HepG2 (cell line): ENCODE results near the gene USP24. TPM values are rescaled to one million over a fixed set of nuclear protein-coding genes. Genes with fewer than 3 reads are reported as not detected.

Source experiments
- ATAC-seq: fragments of 200-7000 bp; cut with Tn5 transposase; 3 replicates; pipeline ENCODE4 v1.9.1; 2020; ENCODE audit warnings: mild to moderate bottlenecking, moderate library complexity
- BruUV-seq: library from RNA; stranded (reverse); fragments of 400-500 nt; replicated peaks from 2 replicates; lab custom pipeline; 2021; lab: Mats Ljungman, UMichigan
- CTCF ChIA-PET: fragments of 300-600 bp; formaldehyde crosslinking; extraction: SDS; loops from one replicate; lab custom pipeline; 2021; ENCODE audit warnings: low total read pairs, inconsistent platforms, low intra/inter-chr PET ratio; lab: Yijun Ruan, JAX
- POLR2A ChIA-PET: fragments of 350-600 bp; sonication (Branson Sonifier 250); formaldehyde crosslinking; loops from one replicate; lab custom pipeline; 2020; ENCODE audit warnings: antibody characterized with exemption, inconsistent platforms; lab: Yijun Ruan, JAX
- DNase-seq: peaks from one replicate; pipeline ENCODE4 v3.0.0-alpha.2; 2015; ENCODE audit warnings: low spot score
- FAIRE-seq: peaks from 3 replicates; lab custom pipeline; 2011; peaks lifted over from hg19 to GRCh38; lab: Jason Lieb, UNC
- H2AFZ ChIP-seq: one replicate; pipeline ENCODE4 v1.6.1; 2011; ENCODE audit warnings: low read length, inconsistent platforms
- H3K27ac ChIP-seq: fragments of 300-600 bp; 3 replicates; pipeline ENCODE4 v1.8.0; 2011; ENCODE audit warnings: mixed run types, mild to moderate bottlenecking, mixed read lengths, low read length, inconsistent platforms; ENCODE audit not compliant: insufficient read depth; ENCODE audit errors: extremely low read length
- H3K27me3 ChIP-seq, 2 experiments: fragments of 200-600 bp in 1 of 2; 2 replicates in 1 of 2; 3 replicates in 1 of 2; pipeline versions ENCODE4 v1.6.0 to v1.8.0; 2011; ENCODE audit warnings: low read length in 2 of 2, mild to moderate bottlenecking in 2 of 2, moderate library complexity in 2 of 2, inconsistent platforms in 1 of 2; ENCODE audit not compliant: insufficient read depth in 2 of 2, control insufficient read depth in 1 of 2
- H3K36me3 ChIP-seq, 2 experiments: fragments of 200-600 bp in 1 of 2; replicated peaks in 1 of 2; 2 replicates in 1 of 2; 3 replicates in 1 of 2; pipeline versions ENCODE4 v1.5.1 to v1.8.0; 2011; ENCODE audit warnings: low read length in 2 of 2, inconsistent platforms in 1 of 2; ENCODE audit not compliant: insufficient read depth in 2 of 2, control insufficient read depth in 1 of 2
- H3K4me1 ChIP-seq: 2 replicates; pipeline ENCODE4 v1.5.1; 2012; ENCODE audit warnings: low read length, inconsistent platforms; ENCODE audit not compliant: insufficient read depth
- H3K4me2 ChIP-seq: 2 replicates; pipeline ENCODE4 v1.6.0; 2011; ENCODE audit warnings: low read depth, low read length, inconsistent platforms
- H3K4me3 ChIP-seq, 3 experiments: fragments of 200-600 bp in 1 of 3; sonication (generic), shearing (Covaris generic) in 1 of 3; replicated peaks in 1 of 3; 2 replicates each; pipeline ENCODE4 v1.5.1; 2011 to 2016; ENCODE audit warnings: low read length in 3 of 3, inconsistent platforms in 2 of 3, low read depth in 2 of 3, mild to moderate bottlenecking in 2 of 3, control low read depth in 1 of 3, mixed read lengths in 1 of 3; ENCODE audit not compliant: insufficient read depth in 1 of 3
- H3K79me2 ChIP-seq: one replicate; pipeline ENCODE4 v1.6.1; 2011; ENCODE audit warnings: low read length, inconsistent platforms; ENCODE audit not compliant: insufficient read depth
- H3K9ac ChIP-seq: 2 replicates; pipeline ENCODE4 v1.6.0; 2011; ENCODE audit warnings: mild to moderate bottlenecking, low read depth, low read length, inconsistent platforms; ENCODE audit not compliant: insufficient read depth
- H3K9me3 ChIP-seq: 2 replicates; pipeline ENCODE4 v1.5.1; 2012; ENCODE audit warnings: mild to moderate bottlenecking, low read length
- H4K20me1 ChIP-seq: 2 replicates; pipeline ENCODE4 v1.6.0; 2011; ENCODE audit warnings: inconsistent platforms, mild to moderate bottlenecking, low read length, moderate library complexity; ENCODE audit not compliant: insufficient read depth
- ATF2 ChIP-seq: sonication (generic); formaldehyde crosslinking; IDR thresholded peaks from 2 replicates; pipeline ENCODE4 v1.4.0; 2020; ENCODE audit warnings: missing genetic modification reagents
- BRCA1 ChIP-seq: sonication (generic); formaldehyde crosslinking; IDR thresholded peaks from 2 replicates; pipeline ENCODE4 v1.4.0; 2020; ENCODE audit warnings: missing genetic modification reagents
- HNRNPLL ChIP-seq: fragments of 200-400 bp; formaldehyde crosslinking; IDR thresholded peaks from 2 replicates; pipeline ENCODE4 v1.6.1; 2017; ENCODE audit warnings: mild to moderate bottlenecking, low read depth, low read length; ENCODE audit not compliant: poor library complexity, severe bottlenecking
- JARID2 ChIP-seq: sonication (generic); formaldehyde crosslinking; IDR thresholded peaks from 2 replicates; pipeline ENCODE4 v1.8.1; 2023; ENCODE audit warnings: missing genetic modification reagents, inconsistent platforms; ENCODE audit not compliant: insufficient replicate concordance
- MAFG ChIP-seq: sonication (generic); formaldehyde crosslinking; IDR thresholded peaks from 2 replicates; pipeline ENCODE4 v1.5.1; 2020; ENCODE audit warnings: mild to moderate bottlenecking, missing genetic modification reagents
- POLR2AphosphoS5 ChIP-seq: IDR thresholded peaks from 2 replicates; pipeline ENCODE4 v1.6.1; 2012; ENCODE audit warnings: low read depth, low read length
- TAF15 ChIP-seq: fragments of 200-400 bp; formaldehyde crosslinking; IDR thresholded peaks from one replicate; pipeline ENCODE4 v1.6.1; 2018; ENCODE audit warnings: mild to moderate bottlenecking, low read depth, low read length; ENCODE audit not compliant: poor library complexity, severe bottlenecking
- TFAP4 ChIP-seq: sonication (generic); IDR thresholded peaks from 2 replicates; pipeline ENCODE4 v1.6.1; 2016; ENCODE audit warnings: low read depth, borderline replicate concordance
- ZNF629 ChIP-seq: sonication (generic); formaldehyde crosslinking; conservative IDR thresholded peaks from 2 replicates; pipeline ENCODE4 v1.5.0; 2020; ENCODE audit warnings: missing genetic modification reagents
- ZNF687 ChIP-seq: sonication (generic); formaldehyde crosslinking; IDR thresholded peaks from 2 replicates; pipeline ENCODE4 v1.5.1; 2020; ENCODE audit warnings: mild to moderate bottlenecking, missing genetic modification reagents, moderate library complexity
- ZNF800 ChIP-seq: sonication (generic); formaldehyde crosslinking; IDR thresholded peaks from 2 replicates; pipeline ENCODE4 v1.4.0; 2020; ENCODE audit warnings: missing genetic modification reagents
- ZNF841 ChIP-seq: sonication (generic); formaldehyde crosslinking; IDR thresholded peaks from 2 replicates; pipeline ENCODE4 v1.8.1; 2023; ENCODE audit warnings: missing genetic modification reagents, borderline replicate concordance
- WGBS: methylation state at CpG from one replicate; pipeline ENCODE4 v1.1.6; 2017; ENCODE audit warnings: low lambda C conversion rate; 5-methylcytosine and 5-hydroxymethylcytosine counted together
- in situ Hi-C: cut with HindIII; loops from 2 replicates; pipeline ENCODE4 v1.10.0; 2017; ENCODE audit warnings: low pct_unique_long_range_greater_than_20kb; ENCODE audit not compliant: extremely low pct_ligation_motif_present
- intact Hi-C: fragments of 100-400 bp; cut with micrococcal nuclease; formaldehyde crosslinking; loops from one replicate; pipeline ENCODE4 v1.10.0; 2022; ENCODE audit not compliant: unreplicated experiment
- polyA plus RNA-seq, 8 experiments: library from polyadenylated mRNA; depleted of rRNA in 3 of 8; stranded (reverse) in 7 of 8; unstranded in 1 of 8; fragments of >200 nt; fragmentation: Illumina TruSeq in 4 of 8; extraction: Trizol in 4 of 8; gene quantifications; 2 replicates each; pipeline versions ENCODE4 v1.2.1 to v1.2.3, GENCODE V29; 2011 to 2016; ENCODE audit warnings: low read depth in 4 of 8, missing spikeins in 1 of 8, mixed read lengths in 1 of 8; ENCODE audit not compliant: insufficient read depth in 1 of 8
- total RNA-seq, 5 experiments: library from RNA; depleted of rRNA; stranded (reverse); fragments of >200 nt; fragmentation: Illumina TruSeq; extraction: Trizol; gene quantifications; 2 replicates each; pipeline ENCODE4 v1.2.3, GENCODE V29; 2016; ENCODE audit warnings: low read depth in 1 of 5

USP24 gene
- total and polyA plus RNA-seq, 2 of the 13 experiments (the other 11 are each of a cell fraction or from before 2014, with no cell fraction given), result 18.8 to 47.6 TPM

- CTCF ChIA-PET, result no interaction called here
- Histone ChIP-seq H3K4me3 (no peak overlapping the region), H3K4me1 (peaks cover 15% of the 10 kb centered on the region), H2AFZ (no peak overlapping the region), H3K79me2 (no peaks in the 10 kb centered on the region), H3K9ac (no peak overlapping the region), H3K9me3 (no peaks in the 10 kb centered on the region), H3K4me2 (no peak overlapping the region), H3K27ac (no peak overlapping the region), H3K27me3 (no peaks in the 10 kb centered on the region), H4K20me1 (no peaks in the 10 kb centered on the region), H3K36me3 (peaks cover 38 to 80% of the 10 kb centered on the region in 2 experiments)
- POLR2A ChIA-PET, result no interaction called here
- TF ChIP-seq POLR2AphosphoS5 (no peak), ZNF841 (CRISPR knock-in tag) (no peak), TFAP4 (no peak), BRCA1 (CRISPR knock-in tag) (no peak), JARID2 (CRISPR knock-in tag) (no peak), ZNF629 (CRISPR knock-in tag) (no peak), MAFG (CRISPR knock-in tag) (no peak), ZNF800 (CRISPR knock-in tag) (no peak), ATF2 (CRISPR knock-in tag) (no peak), ZNF687 (no peak), HNRNPLL (no peak), TAF15 (no peak)
- 97% methylated on average over 3 of the region's 3 CpGs for WGBS
- in situ Hi-C loops (no loop called here), intact Hi-C loops (loop anchor here (10.0 kb wide), 1 partner anchor 201 kb away; no protein-coding TSS in a partner anchor)
- DNase-seq, result no peak
- no peak for FAIRE-seq
- BruUV-seq, result no TSS peak
- ATAC-seq, result no peak
Measured at GRCh38 chr1:55073187-55073916, 141.8 kb downstream of the USP24 start.
